CD4-positive, alpha-beta memory T cell (primary cell): ENCODE data around the gene FNDC11. TPM values are rescaled to one million over a fixed set of nuclear protein-coding genes. Genes with fewer than 3 reads are reported as not detected.

ENCODE experiments used
- CTCF ChIA-PET: fragments of 350-600 bp; sonication (Branson Sonifier 250); formaldehyde crosslinking; loops from one replicate; lab custom pipeline; 2021; ENCODE audit warnings: inconsistent platforms; ENCODE audit not compliant: partially characterized antibody; lab: Charles Lee
- POLR2A ChIA-PET: fragments of 350-600 bp; sonication (Branson Sonifier 250); formaldehyde crosslinking; loops from one replicate; lab custom pipeline; 2021; ENCODE audit not compliant: partially characterized antibody; lab: Charles Lee
- DNase-seq, 5 donors: peaks; one replicate each; pipeline versions ENCODE4 v3.0.0 to v3.0.0-alpha.2; 2020 to 2022; ENCODE audit warnings: mixed read lengths in 1 of 5
- H3K27ac ChIP-seq: one replicate; pipeline ENCODE4 v1.7.0; 2013; ENCODE audit warnings: low read depth, low read length
- H3K27me3 ChIP-seq: 2 replicates; pipeline ENCODE4 v1.7.0; 2013; ENCODE audit warnings: mild to moderate bottlenecking, low read length, moderate library complexity; ENCODE audit not compliant: insufficient read depth
- H3K36me3 ChIP-seq: 2 replicates; pipeline ENCODE4 v1.7.0; 2013; ENCODE audit warnings: mild to moderate bottlenecking, low read length, moderate library complexity; ENCODE audit not compliant: insufficient read depth
- H3K4me1 ChIP-seq: 2 replicates; pipeline ENCODE4 v1.7.0; 2013; ENCODE audit warnings: mild to moderate bottlenecking, low read length, moderate library complexity; ENCODE audit not compliant: insufficient read depth
- H3K4me3 ChIP-seq, 2 donors: one replicate each; pipeline ENCODE4 v1.7.0; 2013; ENCODE audit warnings: low read length in 2 of 2, mild to moderate bottlenecking in 1 of 2
- H3K9me3 ChIP-seq, 2 donors: one replicate each; pipeline ENCODE4 v1.7.0; 2013; ENCODE audit warnings: low read length in 2 of 2, control low read depth in 1 of 2; ENCODE audit not compliant: control insufficient read depth in 1 of 2
- H3K27ac Mint-ChIP-seq, 7 donors: one replicate each; pipeline ENCODE4 v1.8.0; 2020 to 2021; ENCODE audit warnings: mixed read lengths in 7 of 7, mild to moderate bottlenecking in 6 of 7, inconsistent platforms in 3 of 7, moderate library complexity in 3 of 7
- H3K27me3 Mint-ChIP-seq, 2 donors: one replicate each; pipeline ENCODE4 v1.8.0; 2020 to 2021; ENCODE audit warnings: mixed read lengths in 2 of 2
- H3K36me3 Mint-ChIP-seq, 2 donors: one replicate each; pipeline ENCODE4 v1.8.0; 2020 to 2021; ENCODE audit warnings: mixed read lengths in 2 of 2, inconsistent platforms in 1 of 2, mild to moderate bottlenecking in 1 of 2
- H3K4me1 Mint-ChIP-seq, 4 donors: one replicate each; pipeline ENCODE4 v1.8.0; 2020 to 2021; ENCODE audit warnings: mixed read lengths in 4 of 4, mild to moderate bottlenecking in 1 of 4
- H3K4me3 Mint-ChIP-seq, 8 donors: one replicate each; pipeline ENCODE4 v1.8.0; 2020 to 2021; ENCODE audit warnings: mixed read lengths in 8 of 8, mild to moderate bottlenecking in 7 of 8, moderate library complexity in 6 of 8, inconsistent platforms in 3 of 8
- H3K9me3 Mint-ChIP-seq, 8 donors: one replicate each; pipeline ENCODE4 v1.8.0; 2020 to 2021; ENCODE audit warnings: mixed read lengths in 8 of 8, mild to moderate bottlenecking in 5 of 8, inconsistent platforms in 3 of 8, moderate library complexity in 1 of 8
- intact Hi-C: fragments of 100-400 bp; cut with micrococcal nuclease; formaldehyde crosslinking; loops from one replicate; pipeline ENCODE4 v1.15.1; 2023
- polyA plus RNA-seq, 2 donors: library from polyadenylated mRNA; unstranded; fragments of 300-500 nt; fragmentation: Illumina TruSeq; gene quantifications; one replicate each; pipeline ENCODE4 v1.2.3, GENCODE V29; 2021
- total RNA-seq, 2 experiments: library from RNA; stranded (reverse); gene quantifications; one replicate each; pipeline ENCODE4 v1.2.3, GENCODE V29; 2021

FNDC11 gene
- total and polyA plus RNA-seq, 4 experiments from 2014 or later: 0.38 to 1.5 (median 0.82) TPM

GRCh38 chr20:63562461-63563224 is 8.7 kb downstream of the FNDC11 start:
- POLR2A ChIA-PET: interaction anchor here (0.9 to 1.3 kb wide), 3 partner anchors 10 to 117 kb away, joined by 3 read pairs; no protein-coding TSS in a partner anchor

GRCh38 chr20:63563225-63563935 is 9.4 kb downstream of the FNDC11 start:
- Histone ChIP-seq H3K36me3 (peaks cover 15% of the 10 kb centered on the region), H3K27me3 (no peaks in the 10 kb centered on the region), H3K27ac (no peak overlapping the region), H3K4me3 (no peak overlapping the region), H3K4me1 (peaks cover 12% of the 10 kb centered on the region), H3K9me3 (no peaks in the 10 kb centered on the region)
- Mint-ChIP-seq H3K27ac (no peak overlapping the region), H3K36me3 (peaks cover 4 to 5% of the 10 kb centered on the region in 2 donors), H3K9me3 (no peaks in the 10 kb centered on the region), H3K27me3 (no peaks in the 10 kb centered on the region), H3K4me1 (peaks cover 3 to 16% (median 10%) of the 10 kb centered on the region in 4 donors), H3K4me3 (no peak overlapping the region)
- ChIA-PET POLR2A (interaction anchor here (0.9 to 1.2 kb wide), 2 partner anchors 11 to 78 kb away, joined by 3 read pairs; no protein-coding TSS in a partner anchor), CTCF (no interaction called here)
- DNase-seq: no peak
- intact Hi-C loops: no loop called here

More at GRCh38 chr20:63562461-63563224, 8.7 kb downstream of the FNDC11 start:
- Histone ChIP-seq H3K9me3 (no peaks in the 10 kb centered on the region), H3K4me3 (no peak overlapping the region), H3K27ac (no peak overlapping the region), H3K4me1 (peaks cover 4% of the 10 kb centered on the region), H3K36me3 (peaks cover 15% of the 10 kb centered on the region), H3K27me3 (no peaks in the 10 kb centered on the region)
- H3K4me1 Mint-ChIP-seq: peaks cover 0 to 9% (median 4%) of the 10 kb centered on the region in 4 donors
- intact Hi-C loops: no loop called here
- CTCF ChIA-PET: no interaction called here
- H3K27me3 Mint-ChIP-seq: no peaks in the 10 kb centered on the region
- no peaks in the 10 kb centered on the region for H3K9me3 Mint-ChIP-seq
- no peak overlapping the region for H3K27ac Mint-ChIP-seq
- peaks cover 4 to 5% of the 10 kb centered on the region in 2 donors for H3K36me3 Mint-ChIP-seq
- H3K4me3 Mint-ChIP-seq: no peak overlapping the region
- no peak for DNase-seq

DNA sequence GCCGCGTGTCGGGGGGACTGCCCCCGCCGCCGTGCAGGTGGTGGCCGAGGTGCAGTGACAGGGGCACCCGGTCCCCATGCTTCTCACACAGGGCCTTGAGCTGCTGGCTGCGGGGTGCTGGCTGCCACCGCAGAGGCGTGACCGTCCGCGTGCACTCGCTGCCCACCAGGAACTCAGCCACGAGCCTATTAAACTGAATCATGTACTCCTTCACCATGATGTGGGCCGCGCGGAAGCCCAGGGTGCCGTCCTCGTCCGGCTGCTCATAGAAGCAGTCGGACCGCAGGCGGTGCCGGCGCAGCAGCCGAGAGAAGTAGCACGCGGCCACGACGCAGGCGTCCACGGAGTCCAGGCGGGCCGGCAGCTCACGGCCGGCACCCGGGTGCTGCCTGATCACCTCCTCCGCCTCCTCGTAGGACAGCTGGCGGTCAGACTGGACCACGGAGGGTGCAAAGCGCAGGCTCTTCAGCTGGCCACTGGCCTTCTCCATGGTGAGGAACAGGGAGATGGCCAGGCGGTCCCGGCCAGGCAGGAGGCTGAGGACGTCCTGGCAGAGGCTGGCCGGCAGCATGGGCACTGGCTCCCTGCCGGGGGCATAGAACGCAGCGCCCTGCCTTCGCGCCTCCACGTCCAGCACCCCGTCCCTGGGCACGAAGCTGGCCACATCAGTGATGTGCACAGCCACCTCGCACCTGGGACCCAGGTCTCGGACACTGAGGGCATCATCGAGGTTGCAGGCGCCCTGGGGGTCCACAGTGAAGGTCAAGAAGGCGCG is 10.3 kb downstream of the FNDC11 start:
- POLR2A ChIA-PET: no interaction called here
- no peaks in the 10 kb centered on the region for H3K27me3 ChIP-seq
- no peak overlapping the region for H3K4me3 ChIP-seq
- peaks cover 20% of the 10 kb centered on the region for H3K4me1 ChIP-seq
- Mint-ChIP-seq H3K27ac (no peak overlapping the region), H3K9me3 (no peaks in the 10 kb centered on the region), H3K4me1 (peaks cover 4 to 24% (median 16%) of the 10 kb centered on the region in 4 donors), H3K4me3 (no peak overlapping the region), H3K27me3 (no peaks in the 10 kb centered on the region), H3K36me3 (peaks cover 4 to 5% of the 10 kb centered on the region in 2 donors)
- H3K36me3 ChIP-seq: peaks cover 15% of the 10 kb centered on the region
- intact Hi-C loops: no loop called here
- no peak overlapping the region for H3K27ac ChIP-seq
- H3K9me3 ChIP-seq: no peaks in the 10 kb centered on the region
- CTCF ChIA-PET: no interaction called here
- DNase-seq: no peak

GRCh38 chr20:63565021-63565698 is 11.2 kb downstream of the FNDC11 start:
- no peak overlapping the region for H3K27ac Mint-ChIP-seq
- no peak for DNase-seq

GRCh38 chr20:63565699-63566335 is 11.9 kb downstream of the FNDC11 start:
- Histone ChIP-seq H3K36me3 (peaks cover 8% of the 10 kb centered on the region), H3K4me1 (peaks cover 27% of the 10 kb centered on the region), H3K27ac (no peak overlapping the region), H3K27me3 (no peaks in the 10 kb centered on the region), H3K4me3 (no peak overlapping the region), H3K9me3 (no peaks in the 10 kb centered on the region)
- H3K4me3 Mint-ChIP-seq: no peak overlapping the region
- POLR2A ChIA-PET: interaction anchor here (0.9 to 2.3 kb wide), 3 partner anchors 11 to 70 kb away, joined by 4 to 7 read pairs (median 6); no protein-coding TSS in a partner anchor
- no peak for DNase-seq
- peaks cover 6 to 31% (median 18%) of the 10 kb centered on the region in 4 donors for H3K4me1 Mint-ChIP-seq
- intact Hi-C loops: no loop called here
- CTCF ChIA-PET: interaction anchor here (0.5 kb wide), 1 partner anchor 287 kb away, joined by 3 read pairs; no protein-coding TSS in a partner anchor
- H3K27ac Mint-ChIP-seq: no peak overlapping the region
- H3K36me3 Mint-ChIP-seq: peaks cover 0 to 1% of the 10 kb centered on the region in 2 donors
- no peaks in the 10 kb centered on the region for H3K9me3 Mint-ChIP-seq
- H3K27me3 Mint-ChIP-seq: no peaks in the 10 kb centered on the region

More at GRCh38 chr20:63565021-63565698, 11.2 kb downstream of the FNDC11 start:
- H3K4me1 ChIP-seq: peaks cover 27% of the 10 kb centered on the region
- no peak overlapping the region for H3K4me3 Mint-ChIP-seq
- intact Hi-C loops: no loop called here
- ChIA-PET POLR2A (interaction anchor here (1.3 kb wide), 1 partner anchor 12 kb away, joined by 6 read pairs; no protein-coding TSS in a partner anchor), CTCF (no interaction called here)
- H3K4me1 Mint-ChIP-seq: peaks cover 6 to 31% (median 18%) of the 10 kb centered on the region in 4 donors
- H3K4me3 ChIP-seq: no peak overlapping the region
- H3K36me3 ChIP-seq: peaks cover 14% of the 10 kb centered on the region
- H3K27me3 Mint-ChIP-seq: no peaks in the 10 kb centered on the region
- peaks cover 3 to 5% of the 10 kb centered on the region in 2 donors for H3K36me3 Mint-ChIP-seq
- H3K9me3 ChIP-seq: no peaks in the 10 kb centered on the region
- H3K27me3 ChIP-seq: no peaks in the 10 kb centered on the region
- no peak overlapping the region for H3K27ac ChIP-seq
- H3K9me3 Mint-ChIP-seq: no peaks in the 10 kb centered on the region
